GM12874 (cell line): ENCODE results near the gene NCAM1.

Experiments used
- CTCF ChIP-seq: IDR thresholded peaks from 2 replicates; pipeline ENCODE4 v1.5.1; 2011; ENCODE audit warnings: low read depth, mild to moderate bottlenecking, control low read depth, low read length, moderate library complexity; ENCODE audit not compliant: insufficient read depth

The NCAM1 gene

DNA sequence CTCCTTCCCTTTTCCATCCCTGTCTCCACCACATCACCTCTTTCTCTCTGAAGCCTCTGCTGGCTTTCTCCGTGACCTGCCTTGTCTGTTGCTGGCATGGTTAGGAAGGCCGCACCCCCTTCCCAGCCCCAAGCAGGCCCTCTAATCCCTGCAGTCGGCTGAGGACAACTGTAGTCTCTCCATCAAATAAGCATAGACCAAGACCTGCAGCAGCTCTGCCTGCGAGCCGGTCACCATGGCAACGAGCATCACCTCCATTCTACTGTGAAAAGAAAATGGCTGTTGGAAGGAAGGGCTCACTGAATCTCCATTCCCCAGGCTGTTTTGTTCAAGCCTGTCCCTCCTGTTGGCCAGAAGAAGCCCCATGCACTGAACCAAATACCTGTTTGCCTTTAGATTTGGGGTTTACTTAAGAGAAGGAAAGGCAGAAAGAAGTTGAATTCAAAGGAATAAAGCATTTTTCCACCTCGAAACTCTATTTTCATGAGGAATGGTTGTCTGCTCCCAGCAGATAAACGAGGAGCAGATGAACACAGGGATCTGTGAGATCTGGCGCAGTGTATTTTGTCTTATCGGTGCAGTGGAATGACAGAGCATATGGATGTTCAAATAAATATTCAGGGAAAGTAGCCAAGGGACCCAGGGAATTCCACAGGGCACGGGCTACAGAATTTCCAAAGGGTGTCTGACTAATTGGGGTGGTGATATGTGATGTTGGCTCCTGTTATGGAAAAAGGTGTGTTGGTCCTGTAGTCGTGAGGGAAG is 240.0 kb downstream of the NCAM1 start:
- TF ChIP-seq CTCF = no peak

DNA sequence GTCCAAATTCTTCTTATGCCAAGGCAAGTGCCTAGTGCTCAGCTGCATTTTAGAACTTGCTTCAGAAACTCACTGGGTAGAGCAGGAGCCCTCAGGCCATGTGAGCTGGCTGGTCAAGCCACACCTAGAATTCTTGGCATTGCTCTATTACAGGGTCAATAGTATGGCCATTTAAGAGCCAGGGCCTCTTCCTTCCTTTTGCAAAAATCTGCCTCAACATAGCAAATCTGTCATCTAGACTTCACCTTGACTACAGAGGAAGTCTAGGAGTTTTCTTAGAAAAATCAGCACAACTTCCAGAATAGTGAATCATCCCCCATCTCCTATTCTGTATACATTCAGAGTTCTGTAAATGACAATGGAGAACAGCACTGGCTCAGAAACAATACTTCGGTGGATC is 241.2 kb downstream of the NCAM1 start:
- no peak for TF ChIP-seq CTCF

- no peak for TF ChIP-seq CTCF
Measured at GRCh38 chr11:113203141-113203753, 242.0 kb downstream of the NCAM1 start.

GRCh38 chr11:113204280-113204679 is 243.1 kb downstream of the NCAM1 start:
- no peak for TF ChIP-seq CTCF

- TF ChIP-seq CTCF = no peak
Measured at GRCh38 chr11:113213549-113213948, 252.3 kb downstream of the NCAM1 start.

GRCh38 chr11:113222241-113222640 is 261.0 kb downstream of the NCAM1 start:
- no peak for TF ChIP-seq CTCF

- no peak for TF ChIP-seq CTCF
Measured at GRCh38 chr11:113234888-113235287, 273.7 kb downstream of the NCAM1 start.
